Measurements from ENCODE around the gene ZNF726.
"Not testable (repeated sequence)": the region's sequence is repeated elsewhere in the genome, so short reads cannot be mapped to it uniquely, and the experiment has no call there.

The ZNF726 gene

DNA sequence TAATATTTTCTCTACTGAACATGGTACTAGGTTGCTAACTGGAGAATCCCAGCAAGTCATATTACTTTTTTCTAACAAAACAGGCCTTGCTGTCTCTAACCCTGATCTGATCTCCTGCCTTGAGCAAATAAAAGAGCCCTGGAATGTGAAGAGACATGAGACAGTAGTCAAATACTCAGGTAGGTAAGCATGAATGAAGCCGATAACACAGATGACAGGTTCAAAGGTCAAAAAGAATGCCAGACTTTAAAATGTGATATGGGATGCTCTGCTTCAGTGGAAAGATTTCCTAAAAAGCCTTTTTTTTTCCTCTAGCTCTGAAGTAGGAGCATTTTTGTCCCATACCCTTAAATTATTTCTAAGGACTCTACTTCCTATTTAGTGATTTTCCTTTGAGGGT, 28.7 kb downstream of the ZNF726 start:
- FAIRE-seq (no peak), DNase-seq (ENCODE audit: low spot score) (no peak)

DNA sequence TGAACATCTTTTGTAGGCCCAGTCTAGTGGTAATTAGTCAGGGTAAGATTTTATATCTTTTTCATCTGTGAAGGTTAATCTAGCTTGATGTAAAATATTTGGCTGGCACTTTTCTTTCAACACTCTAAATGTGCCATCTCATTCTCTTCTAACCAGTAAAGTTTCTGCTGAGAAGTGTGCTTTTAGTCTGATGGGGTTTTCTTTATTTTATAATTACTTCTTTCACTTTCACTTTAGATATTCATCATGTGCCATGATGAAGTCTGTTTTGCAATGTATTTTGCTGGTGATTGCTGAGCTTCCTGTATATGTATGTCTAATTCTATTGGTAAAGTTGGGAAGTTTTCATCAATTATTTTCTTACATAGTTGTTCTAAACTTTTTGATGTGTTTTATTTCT, 31.9 kb downstream of the ZNF726 start:
- DNase-seq (ENCODE audit: low spot score), result no peak
- no peak for FAIRE-seq

DNA sequence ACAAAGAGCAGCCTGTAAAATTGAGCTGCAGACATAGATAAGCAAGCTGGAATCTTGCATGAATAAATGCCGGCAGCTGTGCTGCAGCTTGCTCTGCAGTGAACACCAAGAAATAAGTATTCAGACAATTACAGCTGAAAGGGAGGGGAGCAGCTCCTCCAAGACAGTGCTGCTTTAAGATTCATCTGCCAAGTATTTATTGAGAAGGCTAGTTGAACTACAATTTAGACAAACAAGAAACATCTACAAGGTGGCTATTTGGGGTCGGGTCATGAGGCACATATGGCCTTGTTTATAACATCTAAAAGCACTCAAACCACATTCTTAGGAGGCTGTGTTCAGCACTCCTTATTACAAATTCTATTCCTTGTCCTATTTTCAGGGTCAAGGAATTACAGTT, 34.9 kb downstream of the ZNF726 start:
- DNase-seq (ENCODE audit: low spot score) (no peak), FAIRE-seq (no peak)

DNA sequence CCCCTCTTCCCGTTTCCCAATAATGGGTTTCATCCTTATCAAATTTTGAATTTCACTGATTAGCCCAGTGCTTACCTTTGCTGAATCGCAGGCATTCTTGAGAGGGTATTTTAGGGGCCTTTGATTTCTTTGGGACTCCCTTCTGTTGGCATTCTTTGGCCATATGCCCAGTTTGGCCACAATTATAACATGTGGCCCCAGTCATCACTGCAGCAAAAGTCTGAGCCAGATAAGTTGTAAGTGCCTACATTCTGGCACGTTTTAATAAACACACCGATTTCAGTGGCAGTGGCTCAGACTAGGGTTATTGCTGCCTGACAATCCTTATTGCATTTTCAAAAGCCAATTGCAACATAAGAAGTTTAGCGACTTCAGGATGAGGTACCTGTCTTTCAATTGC, 41.4 kb downstream of the ZNF726 start:
- DNase-seq (ENCODE audit: low spot score) (no peak), FAIRE-seq (no peak)

DNA sequence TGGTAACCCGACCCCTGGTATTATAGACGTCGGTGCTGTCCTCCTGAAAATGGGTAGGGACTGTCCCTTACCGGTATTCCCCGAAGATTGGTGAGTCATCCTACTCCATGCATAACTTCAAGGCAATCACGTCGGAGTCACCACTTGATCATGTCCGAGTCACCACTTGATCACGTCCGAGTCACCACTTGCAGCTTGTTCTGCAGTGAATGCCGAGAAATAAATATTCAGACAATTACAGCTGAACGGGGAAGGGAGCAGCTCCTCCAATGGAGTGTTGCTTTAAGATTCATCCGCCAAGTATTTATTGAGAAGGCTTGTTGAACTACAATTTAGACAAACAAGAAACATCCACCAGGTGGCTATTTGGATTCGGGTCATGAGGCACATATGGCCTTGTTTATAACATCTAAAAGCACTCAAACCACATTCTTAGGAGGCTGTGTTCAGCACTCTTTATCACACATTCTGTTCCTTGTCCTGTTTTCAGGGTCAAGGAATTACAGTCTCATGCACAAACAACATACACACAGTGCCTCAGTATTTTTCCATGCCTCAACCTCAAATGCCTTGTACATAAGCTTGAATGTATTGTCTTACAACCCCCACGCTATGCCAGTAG, 43.1 kb downstream of the ZNF726 start:
- peak; percentile 87 for DNase-seq (ENCODE audit: low spot score)
- peak; percentile 48 for FAIRE-seq

DNA sequence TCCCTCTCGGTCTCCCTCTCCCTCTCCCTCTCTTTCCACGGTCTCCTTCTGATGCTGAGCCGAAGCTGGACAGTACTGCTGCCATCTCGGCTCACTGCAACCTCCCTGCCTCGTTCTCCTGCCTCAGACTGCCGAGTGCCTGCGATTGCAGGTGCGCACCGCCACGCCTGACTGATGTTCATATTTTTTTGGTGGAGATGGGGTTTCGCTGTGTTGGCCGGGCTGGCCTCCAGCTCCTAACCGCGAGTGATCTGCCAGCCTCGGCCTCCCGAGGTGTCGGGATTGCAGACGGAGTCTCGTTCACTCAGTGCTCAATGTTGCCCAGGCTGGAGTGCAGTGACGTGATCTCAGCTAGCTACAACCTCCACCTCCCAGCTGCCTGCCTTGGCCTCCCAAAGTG, 48.7 kb downstream of the ZNF726 start:
- not testable (repeated sequence) for FAIRE-seq; DNase-seq (ENCODE audit: low spot score)

DNA sequence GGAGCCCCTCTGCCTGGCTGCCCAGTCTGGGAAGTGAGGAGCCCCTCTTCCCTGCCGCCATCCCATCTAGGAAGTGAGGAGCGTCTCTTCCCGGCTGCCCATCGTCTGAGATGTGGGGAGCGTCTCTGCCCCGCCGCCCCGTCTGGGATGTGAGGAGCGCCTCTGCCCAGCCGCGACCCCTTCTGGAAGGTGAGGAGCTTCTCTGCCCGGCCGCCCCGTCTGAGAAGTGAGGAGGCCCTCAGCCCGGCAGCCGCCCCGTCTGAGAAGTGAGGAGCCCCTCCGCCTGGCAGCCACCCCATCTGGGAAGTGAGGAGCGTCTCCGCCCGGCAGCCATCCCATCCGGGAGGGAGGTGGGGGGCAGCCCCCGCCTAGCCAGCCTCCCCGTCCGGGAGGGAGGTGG, 49.2 kb downstream of the ZNF726 start:
- DNase-seq (ENCODE audit: low spot score); FAIRE-seq: not testable (repeated sequence)

DNA sequence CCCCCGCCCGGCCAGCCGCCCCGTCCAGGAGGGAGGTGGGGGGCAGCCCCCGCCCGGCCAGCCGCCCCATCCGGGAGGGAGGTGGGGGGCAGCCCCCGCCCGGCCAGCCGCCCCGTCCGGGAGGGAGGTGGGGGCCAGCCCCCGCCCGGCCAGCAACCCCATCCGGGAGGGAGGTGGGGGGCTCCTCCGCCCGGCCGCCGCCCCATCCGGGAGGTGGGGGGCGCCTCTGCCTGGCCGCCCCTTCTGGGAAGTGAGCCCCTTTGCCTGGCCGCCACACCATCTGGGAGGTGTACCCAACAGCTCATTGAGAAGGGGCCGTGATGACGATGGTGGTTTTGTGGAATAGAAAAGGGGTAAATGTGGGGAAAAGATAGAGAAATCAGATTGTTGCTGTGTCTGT, 49.6 kb downstream of the ZNF726 start:
- DNase-seq (ENCODE audit: low spot score); FAIRE-seq: not testable (repeated sequence)

DNA sequence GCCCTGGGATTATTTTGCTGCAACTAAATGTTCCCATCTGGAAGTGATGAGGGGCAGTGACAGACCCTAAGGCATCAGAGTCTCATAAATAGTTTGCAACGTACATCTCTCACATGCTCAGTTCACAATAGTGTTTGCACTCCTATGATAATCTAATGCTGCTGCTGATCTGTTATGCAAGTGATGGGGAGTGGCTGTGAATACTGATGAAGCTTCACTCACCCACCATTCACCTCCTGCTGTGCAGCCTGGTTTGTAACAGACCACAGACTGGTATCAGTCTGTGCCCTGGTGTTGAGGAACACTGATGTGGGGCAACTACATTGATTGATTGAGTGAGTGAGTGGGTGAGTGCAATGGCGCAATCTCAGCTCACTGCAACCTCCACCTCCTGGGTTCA, 54.9 kb downstream of the ZNF726 start:
- FAIRE-seq (no peak), DNase-seq (ENCODE audit: low spot score) (no peak)

DNA sequence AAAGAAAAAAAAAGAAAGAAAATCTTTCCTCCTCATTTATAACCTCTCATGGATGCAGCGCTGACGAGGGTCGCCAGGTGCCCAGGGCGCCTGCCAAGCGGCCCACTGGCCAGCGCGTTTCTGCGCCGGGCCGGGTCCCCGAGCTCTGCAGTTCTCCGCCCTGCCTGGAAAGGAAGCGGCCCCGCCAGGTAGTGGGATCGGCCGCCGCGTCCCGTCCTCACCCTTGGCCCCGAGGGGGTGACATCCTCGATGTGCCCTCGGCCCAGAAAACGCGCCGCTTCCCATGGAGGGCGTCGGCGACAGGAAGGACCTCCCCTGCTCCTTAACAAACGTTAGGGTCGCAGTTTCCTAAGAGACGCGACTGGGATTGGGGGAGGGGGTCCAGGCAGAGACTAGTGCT, 56.9 kb downstream of the ZNF726 start:
- DNase-seq (ENCODE audit: low spot score), result no peak
- FAIRE-seq, result no peak

DNA sequence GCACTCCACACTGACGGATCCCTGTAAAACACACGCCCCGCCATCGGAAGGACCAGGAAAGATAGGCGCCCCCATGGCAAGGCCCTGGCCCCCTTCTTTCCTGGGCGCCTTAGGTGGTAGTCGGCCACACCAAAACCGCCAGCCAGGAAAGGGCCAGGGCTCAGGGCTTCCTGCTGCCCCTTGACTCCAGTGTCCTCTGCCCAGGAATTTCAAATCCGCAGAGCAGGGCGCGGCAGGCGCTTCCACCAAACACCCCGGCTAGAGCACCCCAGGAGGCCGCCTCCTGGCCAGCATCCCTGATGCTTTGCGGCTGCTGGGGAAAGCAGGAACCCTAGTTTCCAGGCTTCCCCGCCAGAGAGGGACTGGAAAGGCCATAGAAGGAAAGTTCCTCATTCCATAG, 57.5 kb downstream of the ZNF726 start:
- FAIRE-seq, result no peak
- no peak for DNase-seq (ENCODE audit: low spot score)

DNA sequence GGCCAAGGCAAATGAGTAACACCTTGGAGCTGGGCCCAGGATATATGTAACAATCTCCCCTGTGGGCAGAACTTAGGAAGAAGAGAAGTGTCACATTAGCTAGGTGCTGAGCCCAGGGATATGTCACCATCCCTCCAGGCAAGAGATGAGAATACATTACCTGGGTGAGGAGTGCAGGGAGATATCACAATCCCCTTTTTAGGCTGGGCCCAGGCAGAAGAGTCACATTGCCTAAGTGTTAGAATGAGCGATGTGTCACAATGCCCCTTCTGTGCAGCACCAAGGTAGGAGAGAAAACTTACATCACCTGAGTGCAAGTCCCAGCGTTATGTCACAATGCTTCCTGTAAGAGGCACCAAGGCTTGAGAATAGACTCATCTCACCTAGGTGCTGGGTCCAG, 60.3 kb downstream of the ZNF726 start:
- no peak for FAIRE-seq
- DNase-seq (ENCODE audit: low spot score), result no peak

DNA sequence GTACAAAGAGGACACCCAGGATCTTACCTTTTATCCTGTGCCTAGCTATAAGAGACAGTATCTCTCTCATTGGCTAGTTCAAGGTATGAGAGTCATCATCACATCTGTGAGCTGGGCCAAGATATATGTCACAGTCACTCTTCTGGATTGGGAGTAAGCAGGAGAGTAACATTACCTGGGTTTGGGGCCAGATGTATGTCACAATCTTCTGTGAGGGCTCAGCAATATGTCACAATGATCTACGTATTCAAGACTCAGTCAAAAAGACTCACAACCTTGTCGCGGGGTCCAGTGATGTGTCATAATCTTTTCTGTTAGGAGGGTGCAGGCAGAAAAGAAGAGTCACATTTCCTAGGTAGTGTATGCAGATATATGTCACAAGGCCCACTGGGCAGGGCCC, 61.9 kb downstream of the ZNF726 start:
- not testable (repeated sequence) for DNase-seq (ENCODE audit: low spot score); FAIRE-seq

DNA sequence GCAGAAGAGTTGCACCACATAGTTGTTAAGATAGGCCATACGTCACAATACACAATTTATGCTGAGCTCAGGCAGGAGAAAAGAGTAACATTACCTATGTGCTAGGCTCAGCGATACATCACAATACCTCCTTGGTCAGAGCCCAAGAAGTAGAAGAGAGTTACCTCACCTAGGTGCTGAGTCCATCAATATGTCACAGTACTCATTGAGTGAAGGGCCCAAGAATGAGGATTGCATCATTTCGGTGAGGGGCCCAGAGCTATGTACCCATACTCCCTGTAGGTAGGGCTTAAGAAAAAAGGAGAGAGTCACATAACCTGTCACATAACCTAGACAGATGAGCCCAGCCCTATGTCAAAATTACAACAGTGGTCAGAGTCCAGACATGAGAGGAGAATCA, 62.6 kb downstream of the ZNF726 start:
- FAIRE-seq; DNase-seq (ENCODE audit: low spot score): not testable (repeated sequence)

DNA sequence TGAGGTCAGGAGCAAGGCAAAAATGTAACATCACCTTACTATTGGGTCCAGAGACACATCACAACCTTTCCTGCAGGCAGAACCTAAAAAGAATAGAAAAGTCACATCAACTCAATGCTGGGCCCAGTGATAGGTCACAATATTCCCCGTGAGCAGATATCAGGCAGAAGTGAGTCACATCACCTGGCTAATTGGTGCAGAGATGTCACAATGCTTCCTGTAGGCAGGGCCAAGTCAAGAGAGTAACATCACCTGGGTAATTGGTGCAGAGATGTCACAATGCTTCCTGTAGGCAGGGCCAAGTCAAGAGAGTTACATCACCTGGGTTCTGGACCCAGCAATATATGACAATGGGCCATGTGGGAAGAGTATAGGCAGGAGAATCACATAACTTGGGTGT, 63.4 kb downstream of the ZNF726 start:
- no peak for DNase-seq (ENCODE audit: low spot score)
- no peak for FAIRE-seq

DNA sequence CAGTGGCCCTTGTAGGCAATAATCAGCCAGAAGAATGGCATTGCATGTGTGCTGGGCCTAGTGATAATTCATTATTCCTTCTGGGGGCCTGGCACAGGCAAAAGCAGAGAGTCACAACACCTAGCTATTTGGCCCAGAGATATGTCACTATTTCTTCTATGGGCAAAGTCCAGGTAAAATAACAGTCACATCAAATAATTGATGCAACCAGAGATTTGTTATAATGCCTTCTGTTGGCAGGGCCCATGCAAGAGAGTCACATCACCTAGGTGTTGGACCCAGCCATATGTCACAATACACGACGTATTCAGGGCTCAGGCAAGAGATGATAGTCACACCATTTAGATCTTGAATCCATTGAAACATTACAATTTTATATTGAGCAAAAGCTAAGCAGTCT, 66.1 kb downstream of the ZNF726 start:
- DNase-seq (ENCODE audit: low spot score) (no peak), FAIRE-seq (no peak)

DNA sequence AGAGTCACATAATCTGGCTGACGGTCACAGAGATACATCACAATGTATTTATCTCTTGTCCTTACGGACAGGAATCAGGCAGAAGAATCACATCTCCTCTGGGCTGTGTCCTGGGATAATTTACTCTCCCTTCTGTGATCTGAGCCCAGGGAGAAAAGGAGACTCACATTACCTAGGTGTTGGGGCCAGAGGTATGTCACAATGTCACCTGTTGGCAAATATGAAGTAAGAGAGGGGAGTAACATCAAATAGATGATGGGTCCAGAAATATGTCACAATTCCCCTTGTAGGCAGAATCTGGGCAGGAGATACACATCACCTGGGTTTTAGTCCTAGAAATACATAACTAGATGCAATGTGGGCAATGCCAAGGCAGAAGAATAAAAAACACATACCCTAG, 67.2 kb downstream of the ZNF726 start:
- no peak for DNase-seq (ENCODE audit: low spot score)
- no peak for FAIRE-seq

DNA sequence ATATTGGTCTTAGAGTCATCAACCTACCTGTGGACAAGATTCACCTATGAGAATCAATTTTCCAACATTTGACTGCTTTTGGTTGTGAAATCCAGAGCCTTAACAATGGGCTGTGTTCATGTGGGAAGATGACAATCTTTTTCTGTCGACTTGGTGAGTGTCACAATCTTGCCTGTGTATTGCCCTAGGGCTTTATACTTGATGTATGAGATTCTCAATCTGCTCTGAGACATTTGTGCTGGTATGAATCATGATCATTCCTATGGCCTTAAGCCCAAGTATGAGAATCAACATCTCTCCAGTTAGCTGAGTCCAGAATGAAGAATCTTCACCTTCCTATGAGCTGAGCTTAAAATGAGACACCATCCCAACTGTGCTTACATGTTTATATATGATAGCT, 68.7 kb downstream of the ZNF726 start:
- FAIRE-seq (no peak), DNase-seq (ENCODE audit: low spot score) (no peak)
